GM12865 (cell line): ENCODE results near the gene RAB30.
A peak's percentile ranks its signal among the peaks of the same experiment; 100 is the strongest.

Source experiments
- DNase-seq: peaks from one replicate; pipeline ENCODE4 v3.0.0; 2010; ENCODE audit warnings: low read depth
- H3K4me3 ChIP-seq: 2 replicates; pipeline ENCODE4 v1.5.1; 2011; ENCODE audit warnings: mild to moderate bottlenecking, low read depth, low read length, control low read depth
- CTCF ChIP-seq: IDR thresholded peaks from 2 replicates; pipeline ENCODE4 v1.5.1; 2011; ENCODE audit warnings: low read length, control low read depth, low read depth, inconsistent platforms; ENCODE audit not compliant: insufficient read depth; ENCODE audit errors: missing control alignments

Gene RAB30

GRCh38 chr11:83002522-83002921 lies 69.2 kb downstream of the RAB30 start:
- no peak for TF ChIP-seq CTCF
- DNase-seq, result no peak
- no peak overlapping the region for H3K4me3 ChIP-seq

- no peak overlapping the region for H3K4me3 ChIP-seq
- no peak for DNase-seq
- TF ChIP-seq CTCF, result no peak
Measured at GRCh38 chr11:83002053-83002452, 69.6 kb downstream of the RAB30 start.

GRCh38 chr11:83000381-83000780 lies 71.3 kb downstream of the RAB30 start:
- DNase-seq, result no peak
- TF ChIP-seq CTCF, result no peak

GRCh38 chr11:82999232-82999631 lies 72.5 kb downstream of the RAB30 start:
- no peak overlapping the region for H3K4me3 ChIP-seq
- no peak for TF ChIP-seq CTCF
- DNase-seq, result no peak

More at GRCh38 chr11:83000381-83000780, 71.3 kb downstream of the RAB30 start:
- no peak overlapping the region for H3K4me3 ChIP-seq

GRCh38 chr11:82998697-82999096 lies 73.0 kb downstream of the RAB30 start:
- TF ChIP-seq CTCF, result no peak
- H3K4me3 ChIP-seq, result no peak overlapping the region
- no peak for DNase-seq

DNA sequence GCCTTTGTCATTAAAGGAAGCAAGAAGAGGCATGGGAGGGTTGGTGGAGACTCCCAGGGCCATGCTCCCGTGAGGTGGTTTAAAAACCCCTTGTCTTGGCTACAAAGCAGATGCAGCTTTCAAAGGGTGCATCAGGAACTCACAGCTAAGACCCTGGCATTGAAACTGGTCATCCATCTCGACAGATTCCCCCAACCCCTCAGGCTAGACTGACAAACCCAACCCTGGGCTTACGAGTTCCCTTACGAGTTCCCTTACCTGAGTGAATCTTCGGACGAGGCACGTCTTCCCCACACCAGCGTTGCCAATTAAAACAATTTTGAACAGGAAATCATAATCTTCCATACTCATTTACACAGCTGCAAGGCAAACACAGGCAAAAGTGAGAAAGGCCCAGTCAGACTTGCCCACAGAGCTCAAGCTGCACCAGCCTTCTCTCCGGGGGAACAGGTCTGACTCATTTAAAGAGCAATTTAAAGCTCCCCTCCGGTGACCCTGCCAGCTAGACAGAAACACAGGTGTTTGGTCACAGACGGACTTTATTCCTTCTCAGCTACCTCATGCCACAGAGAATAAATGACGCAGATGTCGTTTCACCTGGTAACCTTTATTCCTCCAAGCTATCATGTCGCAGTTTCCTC lies 74.6 kb downstream of the RAB30 start:
- DNase-seq, result peak; percentile 92
- peak overlapping the region; percentile 23 for H3K4me3 ChIP-seq
- no peak for TF ChIP-seq CTCF
